ENCODE results near the gene DAZAP1.

GRCh38 chr19:1467215-1467489 is 59.8 kb downstream of the DAZAP1 start:
- TF ChIP-seq, protein P1, sequence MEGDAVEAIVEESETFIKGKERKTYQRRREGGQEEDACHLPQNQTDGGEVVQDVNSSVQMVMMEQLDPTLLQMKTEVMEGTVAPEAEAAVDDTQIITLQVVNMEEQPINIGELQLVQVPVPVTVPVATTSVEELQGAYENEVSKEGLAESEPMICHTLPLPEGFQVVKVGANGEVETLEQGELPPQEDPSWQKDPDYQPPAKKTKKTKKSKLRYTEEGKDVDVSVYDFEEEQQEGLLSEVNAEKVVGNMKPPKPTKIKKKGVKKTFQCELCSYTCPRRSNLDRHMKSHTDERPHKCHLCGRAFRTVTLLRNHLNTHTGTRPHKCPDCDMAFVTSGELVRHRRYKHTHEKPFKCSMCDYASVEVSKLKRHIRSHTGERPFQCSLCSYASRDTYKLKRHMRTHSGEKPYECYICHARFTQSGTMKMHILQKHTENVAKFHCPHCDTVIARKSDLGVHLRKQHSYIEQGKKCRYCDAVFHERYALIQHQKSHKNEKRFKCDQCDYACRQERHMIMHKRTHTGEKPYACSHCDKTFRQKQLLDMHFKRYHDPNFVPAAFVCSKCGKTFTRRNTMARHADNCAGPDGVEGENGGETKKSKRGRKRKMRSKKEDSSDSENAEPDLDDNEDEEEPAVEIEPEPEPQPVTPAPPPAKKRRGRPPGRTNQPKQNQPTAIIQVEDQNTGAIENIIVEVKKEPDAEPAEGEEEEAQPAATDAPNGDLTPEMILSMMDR (conservative IDR thresholded peaks at IDR 0.05): no peak
- no peak for TF ChIP-seq EZH2 (IDR thresholded peaks at IDR 0.05; ENCODE audit: low read depth)

Data from PC-9 (cell line).